HepG2 (cell line): Measurements from ENCODE around the gene ALG14. TPM values are rescaled to one million over a fixed set of nuclear protein-coding genes. Genes with fewer than 3 reads are reported as not detected.

Experiments used
- ATF5 ChIP-seq: sonication (generic); formaldehyde crosslinking; IDR thresholded peaks from 2 replicates; pipeline ENCODE4 v1.4.0; 2020; ENCODE audit warnings: mild to moderate bottlenecking, low read depth, missing genetic modification reagents
- HNF1A ChIP-seq, 2 experiments: sonication (generic) in 1 of 2; formaldehyde crosslinking in 1 of 2; IDR thresholded peaks; 2 replicates each; pipeline versions ENCODE4 v1.4.0 to v1.6.1; 2016 to 2020; ENCODE audit warnings: borderline replicate concordance in 1 of 2, low read depth in 1 of 2, mild to moderate bottlenecking in 1 of 2, missing genetic modification reagents in 1 of 2
- MBNL3 ChIP-seq: fragments of 250-450 bp; sonication (Bioruptor Pico); conservative IDR thresholded peaks from 2 replicates; pipeline ENCODE4 v1.8.0; 2022; ENCODE audit warnings: mild to moderate bottlenecking, inconsistent platforms
- MED1 ChIP-seq: sonication (generic); formaldehyde crosslinking; IDR thresholded peaks from 2 replicates; pipeline ENCODE4 v1.4.0; 2020; ENCODE audit warnings: missing genetic modification reagents
- NAIF1 ChIP-seq: sonication (generic); formaldehyde crosslinking; IDR thresholded peaks from 2 replicates; pipeline ENCODE4 v1.5.0; 2020; ENCODE audit warnings: mild to moderate bottlenecking, missing genetic modification reagents, borderline replicate concordance
- PATZ1 ChIP-seq: sonication (generic); formaldehyde crosslinking; IDR thresholded peaks from 2 replicates; pipeline ENCODE4 v1.4.0; 2020; ENCODE audit warnings: missing genetic modification reagents
- SMAD1 ChIP-seq: sonication (generic); formaldehyde crosslinking; IDR thresholded peaks from 2 replicates; pipeline ENCODE4 v1.4.0; 2020; ENCODE audit warnings: missing genetic modification reagents, low read depth, mild to moderate bottlenecking, borderline replicate concordance
- TBL1XR1 ChIP-seq: fragments of 150-350 bp; IDR thresholded peaks from 2 replicates; pipeline ENCODE4 v1.6.1; 2014; ENCODE audit warnings: borderline replicate concordance, low read length; ENCODE audit not compliant: partially characterized antibody
- THYN1 ChIP-seq: sonication (generic); formaldehyde crosslinking; IDR thresholded peaks from 2 replicates; pipeline ENCODE4 v1.8.1; 2023; ENCODE audit warnings: low read depth, mild to moderate bottlenecking, moderate library complexity, missing genetic modification reagents, borderline replicate concordance
- TOPORS ChIP-seq: sonication (generic); formaldehyde crosslinking; IDR thresholded peaks from 2 replicates; pipeline ENCODE4 v1.8.0; 2023; ENCODE audit warnings: mild to moderate bottlenecking, missing genetic modification reagents
- ZNF101 ChIP-seq: sonication (generic); formaldehyde crosslinking; IDR thresholded peaks from 2 replicates; pipeline ENCODE4 v1.4.0; 2020; ENCODE audit warnings: mild to moderate bottlenecking, low read depth, missing genetic modification reagents, borderline replicate concordance
- ZNF124 ChIP-seq: sonication (generic); formaldehyde crosslinking; IDR thresholded peaks from 2 replicates; pipeline ENCODE4 v1.4.0; 2020; ENCODE audit warnings: missing genetic modification reagents
- ZNF264 ChIP-seq: sonication (generic); formaldehyde crosslinking; IDR thresholded peaks from 2 replicates; pipeline ENCODE4 v1.4.0; 2020; ENCODE audit warnings: missing genetic modification reagents
- ZNF777 ChIP-seq: sonication (generic); formaldehyde crosslinking; IDR thresholded peaks from 2 replicates; pipeline ENCODE4 v1.4.0; 2020; ENCODE audit warnings: missing genetic modification reagents
- ZNF883 ChIP-seq: sonication (generic); formaldehyde crosslinking; IDR thresholded peaks from 2 replicates; pipeline ENCODE4 v1.5.1; 2020; ENCODE audit warnings: mild to moderate bottlenecking, missing genetic modification reagents; ENCODE audit errors: not compliant biosample characterization
- polyA plus RNA-seq, 8 experiments: library from polyadenylated mRNA; depleted of rRNA in 3 of 8; stranded (reverse) in 7 of 8; unstranded in 1 of 8; fragments of >200 nt; fragmentation: Illumina TruSeq in 4 of 8; extraction: Trizol in 4 of 8; gene quantifications; 2 replicates each; pipeline versions ENCODE4 v1.2.1 to v1.2.3, GENCODE V29; 2011 to 2016; ENCODE audit warnings: low read depth in 4 of 8, missing spikeins in 1 of 8, mixed read lengths in 1 of 8; ENCODE audit not compliant: insufficient read depth in 1 of 8
- total RNA-seq, 5 experiments: library from RNA; depleted of rRNA; stranded (reverse); fragments of >200 nt; fragmentation: Illumina TruSeq; extraction: Trizol; gene quantifications; 2 replicates each; pipeline ENCODE4 v1.2.3, GENCODE V29; 2016; ENCODE audit warnings: low read depth in 1 of 5
- TF ChIP-seq, protein P1 (sequence below): sonication (generic); formaldehyde crosslinking; IDR thresholded peaks from 2 replicates; pipeline ENCODE4 v1.5.1; 2020; ENCODE audit warnings: missing genetic modification reagents, mild to moderate bottlenecking, borderline replicate concordance
- TF ChIP-seq, protein P2 (sequence below): sonication (generic); formaldehyde crosslinking; IDR thresholded peaks from 2 replicates; pipeline ENCODE4 v1.4.0; 2020; ENCODE audit warnings: missing genetic modification reagents

ALG14 gene
- total and polyA plus RNA-seq, 2 of the 13 experiments (the other 11 are each of a cell fraction or from before 2014, with no cell fraction given): 4.5 to 12.7 TPM

GRCh38 chr1:95116580-95117206 lies 43.9 kb upstream of the ALG14 start (continued):
- TF ChIP-seq ZNF883 (CRISPR knock-in tag) (no peak), MED1 (peak; percentile 6; the same call in 1 of the 2 replicates), NAIF1 (peak; percentile 57; the same call in 1 of the 2 replicates), PATZ1 (CRISPR knock-in tag) (peak; percentile 44; the same call in 1 of the 2 replicates), THYN1 (CRISPR knock-in tag) (no peak), ZNF101 (CRISPR knock-in tag) (no peak), HNF1A (IDR thresholded peaks at IDR 0.05; ENCODE audit: low read depth) (no peak), HNF1A (CRISPR knock-in tag; IDR thresholded peaks at IDR 0.05; ENCODE audit: borderline replicate concordance) (no peak), SMAD1 (no peak), MBNL3 (CRISPR knock-in tag) (no peak), TBL1XR1 (no peak), ATF5 (no peak), ZNF264 (CRISPR knock-in tag) (no peak), ZNF124 (CRISPR knock-in tag) (no peak), TOPORS (CRISPR knock-in tag) (no peak), ZNF777 (CRISPR knock-in tag) (peak; percentile 74; the same call in 1 of the 2 replicates)
- TF ChIP-seq, protein P1, sequence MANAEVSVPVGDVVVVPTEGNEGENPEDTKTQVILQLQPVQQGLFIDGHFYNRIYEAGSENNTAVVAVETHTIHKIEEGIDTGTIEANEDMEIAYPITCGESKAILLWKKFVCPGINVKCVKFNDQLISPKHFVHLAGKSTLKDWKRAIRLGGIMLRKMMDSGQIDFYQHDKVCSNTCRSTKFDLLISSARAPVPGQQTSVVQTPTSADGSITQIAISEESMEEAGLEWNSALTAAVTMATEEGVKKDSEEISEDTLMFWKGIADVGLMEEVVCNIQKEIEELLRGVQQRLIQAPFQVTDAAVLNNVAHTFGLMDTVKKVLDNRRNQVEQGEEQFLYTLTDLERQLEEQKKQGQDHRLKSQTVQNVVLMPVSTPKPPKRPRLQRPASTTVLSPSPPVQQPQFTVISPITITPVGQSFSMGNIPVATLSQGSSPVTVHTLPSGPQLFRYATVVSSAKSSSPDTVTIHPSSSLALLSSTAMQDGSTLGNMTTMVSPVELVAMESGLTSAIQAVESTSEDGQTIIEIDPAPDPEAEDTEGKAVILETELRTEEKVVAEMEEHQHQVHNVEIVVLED (CRISPR knock-in tag): no peak
- TF ChIP-seq, protein P2, sequence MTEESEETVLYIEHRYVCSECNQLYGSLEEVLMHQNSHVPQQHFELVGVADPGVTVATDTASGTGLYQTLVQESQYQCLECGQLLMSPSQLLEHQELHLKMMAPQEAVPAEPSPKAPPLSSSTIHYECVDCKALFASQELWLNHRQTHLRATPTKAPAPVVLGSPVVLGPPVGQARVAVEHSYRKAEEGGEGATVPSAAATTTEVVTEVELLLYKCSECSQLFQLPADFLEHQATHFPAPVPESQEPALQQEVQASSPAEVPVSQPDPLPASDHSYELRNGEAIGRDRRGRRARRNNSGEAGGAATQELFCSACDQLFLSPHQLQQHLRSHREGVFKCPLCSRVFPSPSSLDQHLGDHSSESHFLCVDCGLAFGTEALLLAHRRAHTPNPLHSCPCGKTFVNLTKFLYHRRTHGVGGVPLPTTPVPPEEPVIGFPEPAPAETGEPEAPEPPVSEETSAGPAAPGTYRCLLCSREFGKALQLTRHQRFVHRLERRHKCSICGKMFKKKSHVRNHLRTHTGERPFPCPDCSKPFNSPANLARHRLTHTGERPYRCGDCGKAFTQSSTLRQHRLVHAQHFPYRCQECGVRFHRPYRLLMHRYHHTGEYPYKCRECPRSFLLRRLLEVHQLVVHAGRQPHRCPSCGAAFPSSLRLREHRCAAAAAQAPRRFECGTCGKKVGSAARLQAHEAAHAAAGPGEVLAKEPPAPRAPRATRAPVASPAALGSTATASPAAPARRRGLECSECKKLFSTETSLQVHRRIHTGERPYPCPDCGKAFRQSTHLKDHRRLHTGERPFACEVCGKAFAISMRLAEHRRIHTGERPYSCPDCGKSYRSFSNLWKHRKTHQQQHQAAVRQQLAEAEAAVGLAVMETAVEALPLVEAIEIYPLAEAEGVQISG: no peak
